HepG2 (cell line): ENCODE data around the gene CRYZ. TPM values are rescaled to one million over a fixed set of nuclear protein-coding genes. Genes with fewer than 3 reads are reported as not detected.

Experiments
- AFF4 ChIP-seq: sonication (generic); formaldehyde crosslinking; IDR thresholded peaks from 2 replicates; pipeline ENCODE4 v1.4.0; 2020; ENCODE audit warnings: missing genetic modification reagents
- ARID5B ChIP-seq: IDR thresholded peaks from 2 replicates; pipeline ENCODE4 v1.4.0; 2020; ENCODE audit warnings: mild to moderate bottlenecking, missing genetic modification reagents
- CBX1 ChIP-seq: IDR thresholded peaks from one replicate; pipeline ENCODE4 v1.6.1; 2016; ENCODE audit warnings: antibody characterized with exemption, low read depth
- LBX2 ChIP-seq: sonication (generic); formaldehyde crosslinking; IDR thresholded peaks from 2 replicates; pipeline ENCODE4 v1.5.0; 2020; ENCODE audit warnings: missing genetic modification reagents, mild to moderate bottlenecking, borderline replicate concordance
- MZF1 ChIP-seq: sonication (generic); formaldehyde crosslinking; IDR thresholded peaks from 2 replicates; pipeline ENCODE4 v1.8.1; 2023; ENCODE audit warnings: mild to moderate bottlenecking, missing genetic modification reagents, borderline replicate concordance
- NR1H2 ChIP-seq: sonication (generic); formaldehyde crosslinking; IDR thresholded peaks from 2 replicates; pipeline ENCODE4 v1.8.1; 2022; ENCODE audit warnings: low read depth, missing genetic modification reagents, borderline replicate concordance
- NR2F6 ChIP-seq, 2 experiments: IDR thresholded peaks; 2 replicates each; pipeline ENCODE4 v1.6.1; 2016; ENCODE audit warnings: antibody characterized with exemption in 1 of 2, mild to moderate bottlenecking in 1 of 2
- RFXAP ChIP-seq: sonication (generic); formaldehyde crosslinking; IDR thresholded peaks from 2 replicates; pipeline ENCODE4 v1.4.0; 2020; ENCODE audit warnings: missing genetic modification reagents, borderline replicate concordance
- RNF219 ChIP-seq: sonication (generic); formaldehyde crosslinking; IDR thresholded peaks from 2 replicates; pipeline ENCODE4 v1.5.0; 2020; ENCODE audit warnings: mild to moderate bottlenecking, missing genetic modification reagents
- SMAD3 ChIP-seq: sonication (generic); formaldehyde crosslinking; IDR thresholded peaks from 2 replicates; pipeline ENCODE4 v1.4.0; 2020; ENCODE audit warnings: missing genetic modification reagents
- SNAPC5 ChIP-seq: sonication (generic); formaldehyde crosslinking; IDR thresholded peaks from 2 replicates; pipeline ENCODE4 v1.8.1; 2023; ENCODE audit warnings: mild to moderate bottlenecking, missing genetic modification reagents, borderline replicate concordance
- YEATS4 ChIP-seq: sonication (generic); formaldehyde crosslinking; IDR thresholded peaks from 2 replicates; pipeline ENCODE4 v1.4.0; 2020; ENCODE audit warnings: missing genetic modification reagents, borderline replicate concordance
- ZFY ChIP-seq: sonication (generic); formaldehyde crosslinking; IDR thresholded peaks from 2 replicates; pipeline ENCODE4 v1.4.0; 2020; ENCODE audit warnings: missing genetic modification reagents
- ZNF337 ChIP-seq: sonication (generic); formaldehyde crosslinking; IDR thresholded peaks from 2 replicates; pipeline ENCODE4 v1.5.1; 2020; ENCODE audit warnings: missing genetic modification reagents, low read depth, mild to moderate bottlenecking, borderline replicate concordance
- ZNF441 ChIP-seq: sonication (generic); formaldehyde crosslinking; IDR thresholded peaks from 2 replicates; pipeline ENCODE4 v1.7.0; 2021; ENCODE audit warnings: missing genetic modification reagents, borderline replicate concordance
- ZNF619 ChIP-seq: sonication (generic); formaldehyde crosslinking; IDR thresholded peaks from 2 replicates; pipeline ENCODE4 v1.4.0; 2020; ENCODE audit warnings: mild to moderate bottlenecking, missing genetic modification reagents
- ZNF768 ChIP-seq: sonication (generic); formaldehyde crosslinking; IDR thresholded peaks from 2 replicates; pipeline ENCODE4 v1.4.0; 2020; ENCODE audit warnings: missing genetic modification reagents
- polyA plus RNA-seq, 8 experiments: library from polyadenylated mRNA; depleted of rRNA in 3 of 8; stranded (reverse) in 7 of 8; unstranded in 1 of 8; fragments of >200 nt; fragmentation: Illumina TruSeq in 4 of 8; extraction: Trizol in 4 of 8; gene quantifications; 2 replicates each; pipeline versions ENCODE4 v1.2.1 to v1.2.3, GENCODE V29; 2011 to 2016; ENCODE audit warnings: low read depth in 4 of 8, missing spikeins in 1 of 8, mixed read lengths in 1 of 8; ENCODE audit not compliant: insufficient read depth in 1 of 8
- total RNA-seq, 5 experiments: library from RNA; depleted of rRNA; stranded (reverse); fragments of >200 nt; fragmentation: Illumina TruSeq; extraction: Trizol; gene quantifications; 2 replicates each; pipeline ENCODE4 v1.2.3, GENCODE V29; 2016; ENCODE audit warnings: low read depth in 1 of 5

The CRYZ gene
- total and polyA plus RNA-seq, 2 of the 13 experiments (the other 11 are each of a cell fraction or from before 2014, with no cell fraction given): 115 to 211 TPM

- no peak for TF ChIP-seq AFF4 (CRISPR knock-in tag)
- 0 out of 2 replicates have a peak, but pooled peaks have one; percentile 31 for TF ChIP-seq SMAD3 (CRISPR knock-in tag)
- TF ChIP-seq MZF1: no peak
- no peak for TF ChIP-seq LBX2 (CRISPR knock-in tag)
- TF ChIP-seq ZNF619 (CRISPR knock-in tag): no peak
- TF ChIP-seq CBX1: no peak
- TF ChIP-seq RNF219 (CRISPR knock-in tag): no peak
- TF ChIP-seq ARID5B: peak; percentile 60
- no peak for TF ChIP-seq NR1H2
- TF ChIP-seq NR2F6 (IDR thresholded peaks at IDR 0.05): 0 out of 2 replicates have a peak, but pooled peaks have one; percentile 28
- TF ChIP-seq NR2F6 (CRISPR knock-in tag; IDR thresholded peaks at IDR 0.05): peak; percentile 16; the same call in 1 of the 2 replicates
- no peak for TF ChIP-seq YEATS4 (CRISPR knock-in tag)
- TF ChIP-seq RFXAP (CRISPR knock-in tag): no peak
- no peak for TF ChIP-seq SNAPC5 (CRISPR knock-in tag)
- no peak for TF ChIP-seq ZNF441
- no peak for TF ChIP-seq ZNF337
- no peak for TF ChIP-seq ZNF768 (CRISPR knock-in tag)
- no peak for TF ChIP-seq ZFY
Observed at GRCh38 chr1:74729741-74730478, 2.9 kb downstream of the CRYZ start (continued).
